HEK293 (cell line): ENCODE results near the gene ABCG4.

Source experiments
- CTCF ChIA-PET: fragments of 350-600 bp; formaldehyde crosslinking; extraction: SDS; loops from one replicate; lab custom pipeline; 2021; ENCODE audit warnings: antibody characterized with exemption; lab: Yijun Ruan, JAX
- POLR2A ChIA-PET: fragments of 300-600 bp; formaldehyde crosslinking; extraction: SDS; loops from one replicate; lab custom pipeline; 2020; ENCODE audit warnings: antibody characterized with exemption, inconsistent platforms; lab: Yijun Ruan, JAX
- H3K27ac ChIP-seq: fragments of 200-500 bp; sonication (Bioruptor generic); 2 replicates; pipeline ENCODE4 v1.5.1; 2014; ENCODE audit warnings: low read depth, low read length, control low read depth, inconsistent platforms; ENCODE audit errors: extremely low read depth
- H3K36me3 ChIP-seq, 2 experiments: fragments of 200-500 bp in 1 of 2; sonication (Bioruptor generic) in 1 of 2; 1 replicate in 1 of 2; 2 replicates in 1 of 2; pipeline ENCODE4 v1.5.1; 2014 to 2017; ENCODE audit warnings: inconsistent platforms in 2 of 2, low read length in 2 of 2; ENCODE audit not compliant: control insufficient read depth in 2 of 2, insufficient read depth in 1 of 2
- H3K4me1 ChIP-seq: fragments of 200-500 bp; sonication (Bioruptor generic); 2 replicates; pipeline ENCODE4 v1.5.1; 2014; ENCODE audit warnings: mild to moderate bottlenecking, low read length, inconsistent platforms; ENCODE audit not compliant: control insufficient read depth, insufficient read depth
- H3K4me3 ChIP-seq: 2 replicates; pipeline ENCODE4 v1.5.1; 2011; ENCODE audit warnings: low read depth, mild to moderate bottlenecking, control low read depth, low read length, moderate library complexity
- H3K9me3 ChIP-seq: fragments of 200-500 bp; sonication (Bioruptor generic); 2 replicates; pipeline ENCODE4 v1.5.1; 2014; ENCODE audit warnings: low read depth, low read length, inconsistent platforms; ENCODE audit not compliant: control insufficient read depth, insufficient read depth
- GLIS2 ChIP-seq: fragments of 450-650 bp; formaldehyde crosslinking; IDR thresholded peaks from 2 replicates; pipeline ENCODE4 v1.5.1; 2016; ENCODE audit warnings: missing biosample characterization, missing genetic modification characterization
- SETDB1 ChIP-seq: IDR thresholded peaks from one replicate; pipeline ENCODE4 v1.6.1; 2017; ENCODE audit warnings: mild to moderate bottlenecking, low read length, moderate library complexity, mixed read lengths; ENCODE audit not compliant: insufficient read length
- ZBTB20 ChIP-seq: fragments of 450-650 bp; formaldehyde crosslinking; IDR thresholded peaks from 2 replicates; pipeline ENCODE4 v1.5.1; 2016; ENCODE audit warnings: missing biosample characterization, missing genetic modification characterization
- ZNF146 ChIP-seq: fragments of 450-650 bp; formaldehyde crosslinking; IDR thresholded peaks from 2 replicates; pipeline ENCODE4 v1.5.1; 2016; ENCODE audit warnings: missing biosample characterization, missing genetic modification characterization
- ZNF211 ChIP-seq: fragments of 450-650 bp; formaldehyde crosslinking; IDR thresholded peaks from 2 replicates; pipeline ENCODE4 v1.5.1; 2016; ENCODE audit warnings: low read depth, missing biosample characterization, missing genetic modification characterization
- ZNF37A ChIP-seq: fragments of 450-650 bp; IDR thresholded peaks from 2 replicates; pipeline ENCODE4 v1.5.1; 2018; ENCODE audit warnings: missing biosample characterization, missing genetic modification characterization
- ZNF514 ChIP-seq: fragments of 450-650 bp; formaldehyde crosslinking; IDR thresholded peaks from 2 replicates; pipeline ENCODE4 v1.5.1; 2016; ENCODE audit warnings: missing biosample characterization, missing genetic modification characterization
- ZNF843 ChIP-seq: fragments of 450-650 bp; formaldehyde crosslinking; IDR thresholded peaks from 2 replicates; pipeline ENCODE4 v1.5.1; 2016; ENCODE audit warnings: missing biosample characterization, missing genetic modification characterization
- TF ChIP-seq, protein P1 (sequence below): fragments of 450-650 bp; formaldehyde crosslinking; IDR thresholded peaks from 2 replicates; pipeline ENCODE4 v1.5.1; 2016; ENCODE audit warnings: missing biosample characterization, missing genetic modification characterization
- TF ChIP-seq, protein P2 (sequence below): fragments of 450-650 bp; formaldehyde crosslinking; IDR thresholded peaks from 2 replicates; pipeline ENCODE4 v1.5.1; 2016; ENCODE audit warnings: missing biosample characterization, missing genetic modification characterization
- TF ChIP-seq, protein P3 (sequence below): fragments of 450-650 bp; formaldehyde crosslinking; IDR thresholded peaks from 2 replicates; pipeline ENCODE4 v1.5.1; 2016; ENCODE audit warnings: missing biosample characterization, missing genetic modification characterization
- TF ChIP-seq, protein P4 (sequence below): fragments of 450-650 bp; formaldehyde crosslinking; conservative IDR thresholded peaks from 2 replicates; pipeline ENCODE4 v1.5.1; 2016; ENCODE audit warnings: low read depth, missing biosample characterization, missing genetic modification characterization

Gene ABCG4

DNA sequence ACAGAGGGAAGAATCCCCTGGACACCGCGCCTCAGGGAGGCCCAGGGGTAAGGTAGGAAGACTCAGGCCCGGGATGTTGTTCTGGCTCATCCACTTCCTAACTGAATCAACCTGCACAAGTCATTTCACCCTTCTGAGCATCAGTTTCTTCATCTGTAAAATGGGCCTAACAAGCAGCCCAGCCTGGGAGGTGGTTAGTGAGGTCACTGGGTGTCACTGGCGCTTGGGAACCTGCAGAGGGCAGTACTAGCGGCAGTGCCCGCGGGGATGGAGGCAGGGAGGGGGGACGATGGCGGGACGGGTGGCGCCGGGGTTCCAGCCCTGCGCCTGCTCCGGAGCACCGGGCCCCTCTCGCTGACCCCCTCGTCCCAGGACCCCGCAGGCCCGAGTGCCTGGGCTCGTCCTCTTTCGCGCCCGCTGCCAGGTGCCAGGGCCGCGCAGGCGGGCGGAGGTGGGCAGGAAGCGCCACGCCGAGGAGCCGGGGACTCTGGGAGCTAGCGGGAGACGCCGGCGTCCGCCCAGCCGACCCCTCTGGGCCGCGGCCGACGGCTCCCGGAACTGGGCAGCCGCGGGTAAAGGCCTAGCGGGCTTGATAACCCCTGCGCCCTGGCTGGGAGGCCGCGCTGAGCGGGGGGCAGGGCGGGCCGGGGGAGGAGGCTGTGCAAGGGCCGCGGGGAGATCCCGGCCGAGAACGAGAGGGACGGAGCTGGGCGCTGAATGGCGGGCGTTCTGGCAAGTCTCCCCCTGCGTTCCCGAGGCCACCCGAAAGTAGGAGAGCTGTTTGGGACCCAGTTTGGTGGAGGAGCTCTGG is 19.8 kb downstream of the ABCG4 start, which contains the start of gene NLRX1 (continued):
- TF ChIP-seq, protein P1, sequence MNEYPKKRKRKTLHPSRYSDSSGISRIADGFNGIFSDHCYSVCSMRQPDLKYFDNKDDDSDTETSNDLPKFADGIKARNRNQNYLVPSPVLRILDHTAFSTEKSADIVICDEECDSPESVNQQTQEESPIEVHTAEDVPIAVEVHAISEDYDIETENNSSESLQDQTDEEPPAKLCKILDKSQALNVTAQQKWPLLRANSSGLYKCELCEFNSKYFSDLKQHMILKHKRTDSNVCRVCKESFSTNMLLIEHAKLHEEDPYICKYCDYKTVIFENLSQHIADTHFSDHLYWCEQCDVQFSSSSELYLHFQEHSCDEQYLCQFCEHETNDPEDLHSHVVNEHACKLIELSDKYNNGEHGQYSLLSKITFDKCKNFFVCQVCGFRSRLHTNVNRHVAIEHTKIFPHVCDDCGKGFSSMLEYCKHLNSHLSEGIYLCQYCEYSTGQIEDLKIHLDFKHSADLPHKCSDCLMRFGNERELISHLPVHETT (tag by site-specific recombination) = peak; percentile 88; the same call in 1 of the 2 replicates
- TF ChIP-seq GLIS2 (tag by site-specific recombination) (peak; percentile 78), ZNF211 (no peak), ZNF146 (tag by site-specific recombination) (no peak), ZNF843 (tag by site-specific recombination) (no peak), SETDB1 (no peak)
- TF ChIP-seq, protein P2, sequence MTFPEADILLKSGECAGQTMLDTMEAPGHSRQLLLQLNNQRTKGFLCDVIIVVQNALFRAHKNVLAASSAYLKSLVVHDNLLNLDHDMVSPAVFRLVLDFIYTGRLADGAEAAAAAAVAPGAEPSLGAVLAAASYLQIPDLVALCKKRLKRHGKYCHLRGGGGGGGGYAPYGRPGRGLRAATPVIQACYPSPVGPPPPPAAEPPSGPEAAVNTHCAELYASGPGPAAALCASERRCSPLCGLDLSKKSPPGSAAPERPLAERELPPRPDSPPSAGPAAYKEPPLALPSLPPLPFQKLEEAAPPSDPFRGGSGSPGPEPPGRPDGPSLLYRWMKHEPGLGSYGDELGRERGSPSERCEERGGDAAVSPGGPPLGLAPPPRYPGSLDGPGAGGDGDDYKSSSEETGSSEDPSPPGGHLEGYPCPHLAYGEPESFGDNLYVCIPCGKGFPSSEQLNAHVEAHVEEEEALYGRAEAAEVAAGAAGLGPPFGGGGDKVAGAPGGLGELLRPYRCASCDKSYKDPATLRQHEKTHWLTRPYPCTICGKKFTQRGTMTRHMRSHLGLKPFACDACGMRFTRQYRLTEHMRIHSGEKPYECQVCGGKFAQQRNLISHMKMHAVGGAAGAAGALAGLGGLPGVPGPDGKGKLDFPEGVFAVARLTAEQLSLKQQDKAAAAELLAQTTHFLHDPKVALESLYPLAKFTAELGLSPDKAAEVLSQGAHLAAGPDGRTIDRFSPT (tag by site-specific recombination) = peak; percentile 91

DNA sequence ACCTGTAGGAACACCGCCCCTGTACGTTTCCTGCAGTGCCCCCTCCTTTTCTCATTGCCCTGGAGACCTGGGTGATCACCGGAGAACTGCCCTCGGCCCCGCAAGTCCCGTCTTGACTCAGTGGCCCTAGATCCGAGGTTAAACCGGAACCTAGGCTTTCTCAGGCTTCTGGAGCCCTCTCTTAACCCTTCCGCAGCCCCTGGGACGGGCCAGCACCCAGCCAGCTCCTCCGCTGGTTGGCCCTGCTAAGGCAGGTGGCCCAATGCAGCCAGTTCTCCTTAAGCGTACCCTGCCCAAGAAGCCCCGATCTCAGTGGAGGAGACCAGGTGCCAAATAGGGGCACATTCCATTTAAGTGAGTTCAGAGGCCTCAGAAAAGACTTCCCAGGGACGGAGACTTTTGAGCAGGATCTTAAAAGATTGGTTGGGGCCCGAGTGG is 20.4 kb downstream of the ABCG4 start:
- H3K4me1 ChIP-seq = no peaks in the 10 kb centered on the region
- TF ChIP-seq, protein P3, sequence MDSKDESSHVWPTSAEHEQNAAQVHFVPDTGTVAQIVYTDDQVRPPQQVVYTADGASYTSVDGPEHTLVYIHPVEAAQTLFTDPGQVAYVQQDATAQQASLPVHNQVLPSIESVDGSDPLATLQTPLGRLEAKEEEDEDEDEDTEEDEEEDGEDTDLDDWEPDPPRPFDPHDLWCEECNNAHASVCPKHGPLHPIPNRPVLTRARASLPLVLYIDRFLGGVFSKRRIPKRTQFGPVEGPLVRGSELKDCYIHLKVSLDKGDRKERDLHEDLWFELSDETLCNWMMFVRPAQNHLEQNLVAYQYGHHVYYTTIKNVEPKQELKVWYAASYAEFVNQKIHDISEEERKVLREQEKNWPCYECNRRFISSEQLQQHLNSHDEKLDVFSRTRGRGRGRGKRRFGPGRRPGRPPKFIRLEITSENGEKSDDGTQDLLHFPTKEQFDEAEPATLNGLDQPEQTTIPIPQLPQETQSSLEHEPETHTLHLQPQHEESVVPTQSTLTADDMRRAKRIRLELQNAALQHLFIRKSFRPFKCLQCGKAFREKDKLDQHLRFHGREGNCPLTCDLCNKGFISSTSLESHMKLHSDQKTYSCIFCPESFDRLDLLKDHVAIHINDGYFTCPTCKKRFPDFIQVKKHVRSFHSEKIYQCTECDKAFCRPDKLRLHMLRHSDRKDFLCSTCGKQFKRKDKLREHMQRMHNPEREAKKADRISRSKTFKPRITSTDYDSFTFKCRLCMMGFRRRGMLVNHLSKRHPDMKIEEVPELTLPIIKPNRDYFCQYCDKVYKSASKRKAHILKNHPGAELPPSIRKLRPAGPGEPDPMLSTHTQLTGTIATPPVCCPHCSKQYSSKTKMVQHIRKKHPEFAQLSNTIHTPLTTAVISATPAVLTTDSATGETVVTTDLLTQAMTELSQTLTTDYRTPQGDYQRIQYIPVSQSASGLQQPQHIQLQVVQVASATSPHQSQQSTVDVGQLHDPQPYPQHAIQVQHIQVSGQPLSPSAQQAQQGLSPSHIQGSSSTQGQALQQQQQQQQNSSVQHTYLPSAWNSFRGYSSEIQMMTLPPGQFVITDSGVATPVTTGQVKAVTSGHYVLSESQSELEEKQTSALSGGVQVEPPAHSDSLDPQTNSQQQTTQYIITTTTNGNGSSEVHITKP (tag by site-specific recombination) = peak; percentile 91
- TF ChIP-seq ZNF37A (no peak), GLIS2 (tag by site-specific recombination) (no peak), ZBTB20 (tag by site-specific recombination) (peak; percentile 18; the same call in 1 of the 2 replicates), ZNF514 (tag by site-specific recombination) (no peak)
- TF ChIP-seq, protein P4, sequence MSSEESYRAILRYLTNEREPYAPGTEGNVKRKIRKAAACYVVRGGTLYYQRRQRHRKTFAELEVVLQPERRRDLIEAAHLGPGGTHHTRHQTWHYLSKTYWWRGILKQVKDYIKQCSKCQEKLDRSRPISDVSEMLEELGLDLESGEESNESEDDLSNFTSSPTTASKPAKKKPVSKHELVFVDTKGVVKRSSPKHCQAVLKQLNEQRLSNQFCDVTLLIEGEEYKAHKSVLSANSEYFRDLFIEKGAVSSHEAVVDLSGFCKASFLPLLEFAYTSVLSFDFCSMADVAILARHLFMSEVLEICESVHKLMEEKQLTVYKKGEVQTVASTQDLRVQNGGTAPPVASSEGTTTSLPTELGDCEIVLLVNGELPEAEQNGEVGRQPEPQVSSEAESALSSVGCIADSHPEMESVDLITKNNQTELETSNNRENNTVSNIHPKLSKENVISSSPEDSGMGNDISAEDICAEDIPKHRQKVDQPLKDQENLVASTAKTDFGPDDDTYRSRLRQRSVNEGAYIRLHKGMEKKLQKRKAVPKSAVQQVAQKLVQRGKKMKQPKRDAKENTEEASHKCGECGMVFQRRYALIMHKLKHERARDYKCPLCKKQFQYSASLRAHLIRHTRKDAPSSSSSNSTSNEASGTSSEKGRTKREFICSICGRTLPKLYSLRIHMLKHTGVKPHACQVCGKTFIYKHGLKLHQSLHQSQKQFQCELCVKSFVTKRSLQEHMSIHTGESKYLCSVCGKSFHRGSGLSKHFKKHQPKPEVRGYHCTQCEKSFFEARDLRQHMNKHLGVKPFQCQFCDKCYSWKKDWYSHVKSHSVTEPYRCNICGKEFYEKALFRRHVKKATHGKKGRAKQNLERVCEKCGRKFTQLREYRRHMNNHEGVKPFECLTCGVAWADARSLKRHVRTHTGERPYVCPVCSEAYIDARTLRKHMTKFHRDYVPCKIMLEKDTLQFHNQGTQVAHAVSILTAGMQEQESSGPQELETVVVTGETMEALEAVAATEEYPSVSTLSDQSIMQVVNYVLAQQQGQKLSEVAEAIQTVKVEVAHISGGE (tag by site-specific recombination) = peak; percentile 63

More for the DNA sequence above, 20.4 kb downstream of the ABCG4 start:
- Histone ChIP-seq H3K27ac (peak overlapping the region; percentile 82), H3K4me3 (peak overlapping the region; percentile 83), H3K36me3 (peaks cover 0 to 10% of the 10 kb centered on the region in 2 experiments; a peak in 1 of 3 replicates), H3K9me3 (no peaks in the 10 kb centered on the region)
- ChIA-PET CTCF (interaction anchor here (0.6 to 2.0 kb wide), 15 partner anchors 9 to 169 kb away, joined by 3 to 11 read pairs (median 4); no protein-coding TSS in a partner anchor), POLR2A (interaction anchor here (0.6 to 1.6 kb wide), 13 partner anchors 10 to 206 kb away, joined by 3 to 9 read pairs (median 4); partner anchors contain the start of genes ABCG4 and HINFP)
